Esophagus squamous epithelium (tissue), 4 donors: Measurements from ENCODE around the gene ZNF385B.

ENCODE experiments used
- POLR2A ChIP-seq, 4 donors: fragments of 450-650 bp; IDR thresholded peaks; one replicate each; pipeline ENCODE4 v1.6.1; 2017; ENCODE audit warnings: antibody characterized with exemption in 4 of 4, mild to moderate bottlenecking in 4 of 4, moderate library complexity in 3 of 4
- TF ChIP-seq, protein P1 (sequence below), 6 experiments: fragments of 450-650 bp in 4 of 6; fragments of 200-600 bp in 2 of 6; sonication (generic) in 2 of 6; IDR thresholded peaks; one replicate each; pipeline ENCODE4 v1.5.1; 2016 to 2019; ENCODE audit warnings: antibody characterized with exemption in 6 of 6, mild to moderate bottlenecking in 4 of 6, moderate library complexity in 4 of 6

DNA sequence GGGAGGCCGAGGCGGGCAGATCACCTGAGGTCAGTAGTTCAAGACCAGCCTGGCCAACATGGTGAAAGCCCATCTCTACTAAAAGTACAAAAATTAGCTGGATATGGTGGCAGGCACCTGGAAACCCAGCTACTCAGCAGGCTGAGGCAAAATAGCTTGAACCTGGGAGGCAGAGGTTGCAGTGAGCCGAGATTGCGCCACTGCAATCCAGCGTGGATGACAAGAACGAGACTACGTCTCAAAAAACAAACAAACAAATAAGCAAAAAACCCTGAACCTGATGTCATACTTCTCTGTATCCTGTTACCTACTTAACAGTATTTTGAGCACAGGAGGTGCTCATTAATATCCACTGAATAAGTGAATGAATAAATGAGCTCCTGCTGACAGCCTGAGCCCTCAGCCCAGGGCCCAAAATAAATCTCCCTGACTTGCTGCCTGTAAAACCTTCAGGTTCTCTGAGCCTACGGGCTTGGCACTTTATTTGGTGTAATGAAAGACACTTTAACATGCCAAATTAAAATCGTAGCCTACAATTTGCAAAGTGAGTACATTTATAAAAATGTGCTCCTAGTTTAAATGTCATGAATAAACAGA lies 215.1 kb downstream of the ZNF385B start:
- TF ChIP-seq, protein P1, sequence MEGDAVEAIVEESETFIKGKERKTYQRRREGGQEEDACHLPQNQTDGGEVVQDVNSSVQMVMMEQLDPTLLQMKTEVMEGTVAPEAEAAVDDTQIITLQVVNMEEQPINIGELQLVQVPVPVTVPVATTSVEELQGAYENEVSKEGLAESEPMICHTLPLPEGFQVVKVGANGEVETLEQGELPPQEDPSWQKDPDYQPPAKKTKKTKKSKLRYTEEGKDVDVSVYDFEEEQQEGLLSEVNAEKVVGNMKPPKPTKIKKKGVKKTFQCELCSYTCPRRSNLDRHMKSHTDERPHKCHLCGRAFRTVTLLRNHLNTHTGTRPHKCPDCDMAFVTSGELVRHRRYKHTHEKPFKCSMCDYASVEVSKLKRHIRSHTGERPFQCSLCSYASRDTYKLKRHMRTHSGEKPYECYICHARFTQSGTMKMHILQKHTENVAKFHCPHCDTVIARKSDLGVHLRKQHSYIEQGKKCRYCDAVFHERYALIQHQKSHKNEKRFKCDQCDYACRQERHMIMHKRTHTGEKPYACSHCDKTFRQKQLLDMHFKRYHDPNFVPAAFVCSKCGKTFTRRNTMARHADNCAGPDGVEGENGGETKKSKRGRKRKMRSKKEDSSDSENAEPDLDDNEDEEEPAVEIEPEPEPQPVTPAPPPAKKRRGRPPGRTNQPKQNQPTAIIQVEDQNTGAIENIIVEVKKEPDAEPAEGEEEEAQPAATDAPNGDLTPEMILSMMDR (IDR thresholded peaks at IDR 0.05): no peak
- no peak for TF ChIP-seq POLR2A (IDR thresholded peaks at IDR 0.05)
